Measurements from ENCODE around the gene TUBA3D.
"Not testable (repeated sequence)": the region's sequence is repeated elsewhere in the genome, so short reads cannot be mapped to it uniquely, and the experiment has no call there.

- not testable (repeated sequence) for TF ChIP-seq SIN3A (IDR thresholded peaks at IDR 0.05; ENCODE audit: low read depth, low read length); YY1 (IDR thresholded peaks at IDR 0.05; ENCODE audit: low read depth, low read length); ZNF622 (IDR thresholded peaks at IDR 0.05); TCF12 (IDR thresholded peaks at IDR 0.05; ENCODE audit: low read depth, low read length); POLR2AphosphoS5 (IDR thresholded peaks at IDR 0.05; ENCODE audit: low read length); TBL1XR1 (IDR thresholded peaks at IDR 0.05; ENCODE audit: low read depth, low read length)
- TF ChIP-seq, protein P1, sequence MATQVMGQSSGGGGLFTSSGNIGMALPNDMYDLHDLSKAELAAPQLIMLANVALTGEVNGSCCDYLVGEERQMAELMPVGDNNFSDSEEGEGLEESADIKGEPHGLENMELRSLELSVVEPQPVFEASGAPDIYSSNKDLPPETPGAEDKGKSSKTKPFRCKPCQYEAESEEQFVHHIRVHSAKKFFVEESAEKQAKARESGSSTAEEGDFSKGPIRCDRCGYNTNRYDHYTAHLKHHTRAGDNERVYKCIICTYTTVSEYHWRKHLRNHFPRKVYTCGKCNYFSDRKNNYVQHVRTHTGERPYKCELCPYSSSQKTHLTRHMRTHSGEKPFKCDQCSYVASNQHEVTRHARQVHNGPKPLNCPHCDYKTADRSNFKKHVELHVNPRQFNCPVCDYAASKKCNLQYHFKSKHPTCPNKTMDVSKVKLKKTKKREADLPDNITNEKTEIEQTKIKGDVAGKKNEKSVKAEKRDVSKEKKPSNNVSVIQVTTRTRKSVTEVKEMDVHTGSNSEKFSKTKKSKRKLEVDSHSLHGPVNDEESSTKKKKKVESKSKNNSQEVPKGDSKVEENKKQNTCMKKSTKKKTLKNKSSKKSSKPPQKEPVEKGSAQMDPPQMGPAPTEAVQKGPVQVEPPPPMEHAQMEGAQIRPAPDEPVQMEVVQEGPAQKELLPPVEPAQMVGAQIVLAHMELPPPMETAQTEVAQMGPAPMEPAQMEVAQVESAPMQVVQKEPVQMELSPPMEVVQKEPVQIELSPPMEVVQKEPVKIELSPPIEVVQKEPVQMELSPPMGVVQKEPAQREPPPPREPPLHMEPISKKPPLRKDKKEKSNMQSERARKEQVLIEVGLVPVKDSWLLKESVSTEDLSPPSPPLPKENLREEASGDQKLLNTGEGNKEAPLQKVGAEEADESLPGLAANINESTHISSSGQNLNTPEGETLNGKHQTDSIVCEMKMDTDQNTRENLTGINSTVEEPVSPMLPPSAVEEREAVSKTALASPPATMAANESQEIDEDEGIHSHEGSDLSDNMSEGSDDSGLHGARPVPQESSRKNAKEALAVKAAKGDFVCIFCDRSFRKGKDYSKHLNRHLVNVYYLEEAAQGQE (IDR thresholded peaks at IDR 0.05; ENCODE audit: low read depth, low read length): not testable (repeated sequence)
Measured at GRCh38 chr2:131514408-131515166, 38.7 kb downstream of the TUBA3D start.
